ENCODE results near the gene LRRK1.

LRRK1 gene

DNA sequence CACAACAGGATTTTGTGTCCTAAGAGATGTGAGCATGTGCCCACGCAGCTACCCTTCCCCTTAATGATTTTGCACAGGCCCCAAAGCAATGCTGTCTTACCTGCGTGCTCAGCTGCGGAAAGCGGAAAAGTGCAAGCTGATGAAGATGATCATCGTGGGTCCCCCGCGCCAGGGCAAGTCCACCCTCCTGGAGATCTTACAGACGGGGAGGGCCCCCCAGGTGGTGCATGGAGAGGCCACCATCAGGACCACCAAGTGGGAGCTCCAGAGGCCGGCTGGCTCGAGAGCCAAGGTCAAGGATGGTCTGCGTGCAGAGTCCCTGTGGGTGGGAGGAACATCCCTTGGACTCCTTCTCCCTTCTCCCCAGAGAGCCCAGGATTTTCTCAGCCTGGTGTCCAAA, 103.1 kb downstream of the LRRK1 start:
- no peak for TF ChIP-seq CTCF (IDR thresholded peaks at IDR 0.05; ENCODE audit: extremely low read depth, insufficient read depth, missing control alignments)
- in situ Hi-C loops (cut with MboI; ENCODE audit: low pct_unique_long_range_greater_than_20kb, low sequenced_read_pairs, unreplicated experiment), result no loop called here
- no peak for DNase-seq (ENCODE audit: low spot score)

GRCh38 chr15:101022876-101023275, 103.7 kb downstream of the LRRK1 start:
- TF ChIP-seq CTCF (IDR thresholded peaks at IDR 0.05; ENCODE audit: extremely low read depth, insufficient read depth, missing control alignments), result no peak
- DNase-seq (ENCODE audit: low spot score), result no peak
- in situ Hi-C loops (cut with MboI; ENCODE audit: low pct_unique_long_range_greater_than_20kb, low sequenced_read_pairs, unreplicated experiment), result no loop called here

DNA sequence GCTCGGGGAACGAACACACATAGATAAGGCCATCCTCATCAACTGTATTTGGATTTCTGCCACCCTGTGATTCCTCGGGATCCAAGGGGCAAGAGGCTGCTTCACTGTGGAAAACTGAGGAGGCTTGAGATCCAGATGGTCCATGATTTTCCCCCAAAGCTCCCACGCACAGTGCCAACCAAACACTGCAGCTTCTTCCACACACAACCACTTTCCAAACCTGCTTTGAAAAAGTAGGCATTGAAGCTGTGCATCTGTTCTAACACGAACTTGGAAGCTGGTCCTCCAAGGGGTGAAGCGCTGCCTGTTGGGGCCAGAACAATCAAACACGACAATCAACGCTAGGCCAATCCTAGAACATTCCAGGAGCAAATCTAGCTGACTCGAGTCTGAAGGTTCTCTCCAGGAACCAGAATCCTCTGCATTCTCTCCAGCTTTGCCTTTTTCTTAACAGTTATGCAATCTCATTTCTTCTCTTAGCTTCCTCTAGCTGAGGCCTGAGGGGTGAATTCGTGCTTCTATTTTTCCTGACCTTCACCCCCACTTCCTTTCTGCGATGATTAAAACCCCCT, 104.4 kb downstream of the LRRK1 start:
- in situ Hi-C loops (cut with MboI; ENCODE audit: low pct_unique_long_range_greater_than_20kb, low sequenced_read_pairs, unreplicated experiment), result no loop called here
- no peak for TF ChIP-seq CTCF (IDR thresholded peaks at IDR 0.05; ENCODE audit: extremely low read depth, insufficient read depth, missing control alignments)
- no peak for DNase-seq (ENCODE audit: low spot score)

- no peak for DNase-seq (ENCODE audit: low spot score)
- in situ Hi-C loops (cut with MboI; ENCODE audit: low pct_unique_long_range_greater_than_20kb, low sequenced_read_pairs, unreplicated experiment), result no loop called here
- TF ChIP-seq CTCF (IDR thresholded peaks at IDR 0.05; ENCODE audit: extremely low read depth, insufficient read depth, missing control alignments), result no peak
These were observed 105.0 kb downstream of the LRRK1 start for GRCh38 chr15:101024073-101024695.

GRCh38 chr15:101024706-101025500, 105.7 kb downstream of the LRRK1 start:
- no peak for TF ChIP-seq CTCF (IDR thresholded peaks at IDR 0.05; ENCODE audit: extremely low read depth, insufficient read depth, missing control alignments)
- DNase-seq (ENCODE audit: low spot score), result no peak
- in situ Hi-C loops (cut with MboI; ENCODE audit: low pct_unique_long_range_greater_than_20kb, low sequenced_read_pairs, unreplicated experiment), result no loop called here

GRCh38 chr15:101025501-101025885, 106.3 kb downstream of the LRRK1 start:
- in situ Hi-C loops (cut with MboI; ENCODE audit: low pct_unique_long_range_greater_than_20kb, low sequenced_read_pairs, unreplicated experiment), result no loop called here
- no peak for TF ChIP-seq CTCF (IDR thresholded peaks at IDR 0.05; ENCODE audit: extremely low read depth, insufficient read depth, missing control alignments)
- no peak for DNase-seq (ENCODE audit: low spot score)
